Stimulated activated memory B cell treated with anti-CD40 and anti-IgM and Interleukin-4, amounts not matched to agents 10 μg/mL and 1 μg/mL and 100 μg/mL, for 72 hours (primary cell): ENCODE results near the gene ADSS2.
A peak's percentile ranks its signal among the peaks of the same experiment; 100 is the strongest.
"Not testable (repeated sequence)": the region's sequence is repeated elsewhere in the genome, so short reads cannot be mapped to it uniquely, and the experiment has no call there.

Experiments used
- ATAC-seq: fragments of 150-1000 bp; cut with Tn5 transposase; 2 replicates; pipeline ENCODE4 v1.10.0; 2021
- H3K27ac Mint-ChIP-seq: one replicate; pipeline ENCODE4 v1.8.0; 2022; ENCODE audit warnings: mild to moderate bottlenecking, mixed read lengths
- H3K27me3 Mint-ChIP-seq: one replicate; pipeline ENCODE4 v1.8.0; 2022; ENCODE audit warnings: mixed read lengths
- H3K36me3 Mint-ChIP-seq: one replicate; pipeline ENCODE4 v1.8.0; 2022; ENCODE audit warnings: mixed read lengths
- H3K4me1 Mint-ChIP-seq: one replicate; pipeline ENCODE4 v1.8.0; 2022; ENCODE audit warnings: mixed read lengths
- H3K4me3 Mint-ChIP-seq: one replicate; pipeline ENCODE4 v1.8.0; 2022; ENCODE audit warnings: mild to moderate bottlenecking, moderate library complexity, mixed read lengths
- H3K9me3 Mint-ChIP-seq: one replicate; pipeline ENCODE4 v1.8.0; 2022; ENCODE audit warnings: mixed read lengths

ADSS2 gene

GRCh38 chr1:244451539-244451950 is at the start of gene ADSS2:
ADSS2 (minus strand) TSS chr1:244451909; CDS start chr1:244451817, 92 bp downstream.
- H3K27ac Mint-ChIP-seq, result peak within 1 kb of the TSS; percentile 78
- ATAC-seq, result no peak
- H3K27me3 Mint-ChIP-seq, result no peaks in the 10 kb centered on the region
- peaks cover 10% of the 10 kb centered on the region for H3K36me3 Mint-ChIP-seq
- peak within 1 kb of the TSS; percentile 77 for H3K4me3 Mint-ChIP-seq
- no peaks in the 10 kb centered on the region for H3K9me3 Mint-ChIP-seq
- peaks cover 39% of the 10 kb centered on the region for H3K4me1 Mint-ChIP-seq

- not testable (repeated sequence) for H3K4me1 Mint-ChIP-seq, H3K4me3 Mint-ChIP-seq, H3K27ac Mint-ChIP-seq, H3K36me3 Mint-ChIP-seq, H3K27me3 Mint-ChIP-seq, H3K9me3 Mint-ChIP-seq, ATAC-seq
These were observed 48.8 kb upstream of the ADSS2 start for GRCh38 chr1:244500515-244500914.

- not testable (repeated sequence) for H3K27me3 Mint-ChIP-seq, H3K9me3 Mint-ChIP-seq, H3K4me1 Mint-ChIP-seq, H3K27ac Mint-ChIP-seq, H3K36me3 Mint-ChIP-seq, ATAC-seq, H3K4me3 Mint-ChIP-seq
These were observed 47.8 kb upstream of the ADSS2 start for GRCh38 chr1:244499484-244499883.

- H3K27me3 Mint-ChIP-seq, result no peaks in the 10 kb centered on the region
- peaks cover 6% of the 10 kb centered on the region for H3K36me3 Mint-ChIP-seq
- peaks cover 8% of the 10 kb centered on the region for H3K9me3 Mint-ChIP-seq
- no peak overlapping the region for H3K4me3 Mint-ChIP-seq
- no peak for ATAC-seq
- H3K4me1 Mint-ChIP-seq, result no peaks in the 10 kb centered on the region
- H3K27ac Mint-ChIP-seq, result no peak overlapping the region
These were observed 46.1 kb upstream of the ADSS2 start for GRCh38 chr1:244497805-244498204.

GRCh38 chr1:244496186-244496585 is 44.5 kb upstream of the ADSS2 start:
- no peak for ATAC-seq
- peaks cover 6% of the 10 kb centered on the region for H3K36me3 Mint-ChIP-seq
- H3K9me3 Mint-ChIP-seq, result peaks cover 8% of the 10 kb centered on the region
- H3K27me3 Mint-ChIP-seq, result no peaks in the 10 kb centered on the region
- no peak overlapping the region for H3K4me3 Mint-ChIP-seq
- no peak overlapping the region for H3K27ac Mint-ChIP-seq
- no peaks in the 10 kb centered on the region for H3K4me1 Mint-ChIP-seq

- Mint-ChIP-seq H3K27ac (no peak overlapping the region), H3K36me3 (no peaks in the 10 kb centered on the region), H3K4me1 (no peaks in the 10 kb centered on the region), H3K27me3 (no peaks in the 10 kb centered on the region), H3K4me3 (no peak overlapping the region), H3K9me3 (peaks cover 3% of the 10 kb centered on the region)
- no peak for ATAC-seq
These were observed 42.9 kb upstream of the ADSS2 start for GRCh38 chr1:244494653-244495052.

- not testable (repeated sequence) for ATAC-seq, H3K27me3 Mint-ChIP-seq, H3K4me1 Mint-ChIP-seq, H3K4me3 Mint-ChIP-seq, H3K27ac Mint-ChIP-seq, H3K9me3 Mint-ChIP-seq
- H3K36me3 Mint-ChIP-seq, result peaks cover 47% of the 10 kb centered on the region
These were observed 33.3 kb upstream of the ADSS2 start for GRCh38 chr1:244484971-244485370.

- no peak for ATAC-seq
- H3K27me3 Mint-ChIP-seq, result no peaks in the 10 kb centered on the region
- H3K36me3 Mint-ChIP-seq, result peaks cover 17% of the 10 kb centered on the region
- H3K4me1 Mint-ChIP-seq, result no peaks in the 10 kb centered on the region
- no peak overlapping the region for H3K4me3 Mint-ChIP-seq
- no peak overlapping the region for H3K27ac Mint-ChIP-seq
- H3K9me3 Mint-ChIP-seq, result no peaks in the 10 kb centered on the region
These were observed 21.4 kb upstream of the ADSS2 start for GRCh38 chr1:244473059-244473605.

- no peaks in the 10 kb centered on the region for H3K27me3 Mint-ChIP-seq
- peaks cover under 1% of the 10 kb centered on the region for H3K4me1 Mint-ChIP-seq
- H3K27ac Mint-ChIP-seq, result no peak overlapping the region
- no peak overlapping the region for H3K4me3 Mint-ChIP-seq
- H3K36me3 Mint-ChIP-seq, result no peaks in the 10 kb centered on the region
- no peaks in the 10 kb centered on the region for H3K9me3 Mint-ChIP-seq
- ATAC-seq, result no peak
These were observed 15.0 kb upstream of the ADSS2 start for GRCh38 chr1:244466724-244467123.

GRCh38 chr1:244461245-244462071 is 9.7 kb upstream of the ADSS2 start, which contains the start of gene CATSPERE:
CATSPERE (plus strand) TSS chr1:244461273; CDS start chr1:244461430, 157 bp downstream.
- Mint-ChIP-seq H3K4me1 (peaks cover 11% of the 10 kb centered on the region), H3K9me3 (no peaks in the 10 kb centered on the region), H3K36me3 (peaks cover 6% of the 10 kb centered on the region), H3K4me3 (peak within 1 kb of the TSS; percentile 97), H3K27ac (peak within 1 kb of the TSS; percentile 88), H3K27me3 (no peaks in the 10 kb centered on the region)
- ATAC-seq, result peak; percentile 98

GRCh38 chr1:244460197-244460596 is 8.5 kb upstream of the ADSS2 start:
- Mint-ChIP-seq H3K4me3 (no peak overlapping the region), H3K27me3 (no peaks in the 10 kb centered on the region), H3K27ac (no peak overlapping the region), H3K4me1 (peaks cover 11% of the 10 kb centered on the region), H3K9me3 (no peaks in the 10 kb centered on the region), H3K36me3 (peaks cover 6% of the 10 kb centered on the region)
- no peak for ATAC-seq

- ATAC-seq, result no peak
- H3K4me1 Mint-ChIP-seq, result peaks cover 11% of the 10 kb centered on the region
- H3K9me3 Mint-ChIP-seq, result no peaks in the 10 kb centered on the region
- no peak overlapping the region for H3K4me3 Mint-ChIP-seq
- H3K36me3 Mint-ChIP-seq, result peaks cover 6% of the 10 kb centered on the region
- H3K27ac Mint-ChIP-seq, result no peak overlapping the region
- no peaks in the 10 kb centered on the region for H3K27me3 Mint-ChIP-seq
These were observed 7.1 kb upstream of the ADSS2 start for GRCh38 chr1:244458781-244459180.

GRCh38 chr1:244456586-244456985 is 4.9 kb upstream of the ADSS2 start:
- no peak overlapping the region for H3K4me3 Mint-ChIP-seq
- peaks cover 6% of the 10 kb centered on the region for H3K36me3 Mint-ChIP-seq
- no peak overlapping the region for H3K27ac Mint-ChIP-seq
- no peaks in the 10 kb centered on the region for H3K27me3 Mint-ChIP-seq
- ATAC-seq, result no peak
- no peaks in the 10 kb centered on the region for H3K9me3 Mint-ChIP-seq
- peaks cover 16% of the 10 kb centered on the region for H3K4me1 Mint-ChIP-seq

- peaks cover 20% of the 10 kb centered on the region for H3K4me1 Mint-ChIP-seq
- H3K27ac Mint-ChIP-seq, result no peak overlapping the region
- no peaks in the 10 kb centered on the region for H3K9me3 Mint-ChIP-seq
- H3K36me3 Mint-ChIP-seq, result peaks cover 7% of the 10 kb centered on the region
- no peaks in the 10 kb centered on the region for H3K27me3 Mint-ChIP-seq
- H3K4me3 Mint-ChIP-seq, result no peak overlapping the region
- ATAC-seq, result no peak
These were observed 2.7 kb upstream of the ADSS2 start for GRCh38 chr1:244454412-244454811.

- peak overlapping the region; percentile 78 for H3K27ac Mint-ChIP-seq
- no peaks in the 10 kb centered on the region for H3K27me3 Mint-ChIP-seq
- no peaks in the 10 kb centered on the region for H3K9me3 Mint-ChIP-seq
- H3K4me1 Mint-ChIP-seq, result peaks cover 34% of the 10 kb centered on the region
- H3K36me3 Mint-ChIP-seq, result peaks cover 10% of the 10 kb centered on the region
- H3K4me3 Mint-ChIP-seq, result peak overlapping the region; percentile 77
- ATAC-seq, result peak; percentile 98
These were observed 464 bp upstream of the ADSS2 start for GRCh38 chr1:244451951-244452795.
